Subcutaneous adipose tissue (tissue), 4 donors: ENCODE data around the gene SSR4. TPM values are rescaled to one million over a fixed set of nuclear protein-coding genes. Genes with fewer than 3 reads are reported as not detected.

Source experiments
- total RNA-seq, 4 donors: library from RNA; depleted of rRNA; stranded (reverse); fragments of >200 nt; gene quantifications; one replicate each; pipeline ENCODE4 v1.1.0, GENCODE V29; 2016
- TF ChIP-seq, protein P1 (sequence below): fragments of 450-650 bp; IDR thresholded peaks from one replicate; pipeline ENCODE4 v1.5.1; 2016; ENCODE audit warnings: low read depth, mild to moderate bottlenecking, control low read depth, antibody characterized with exemption, moderate library complexity

Gene SSR4
- total RNA-seq, 4 donors from 2014 or later, result 75.4 to 172 (median 140) TPM

DNA sequence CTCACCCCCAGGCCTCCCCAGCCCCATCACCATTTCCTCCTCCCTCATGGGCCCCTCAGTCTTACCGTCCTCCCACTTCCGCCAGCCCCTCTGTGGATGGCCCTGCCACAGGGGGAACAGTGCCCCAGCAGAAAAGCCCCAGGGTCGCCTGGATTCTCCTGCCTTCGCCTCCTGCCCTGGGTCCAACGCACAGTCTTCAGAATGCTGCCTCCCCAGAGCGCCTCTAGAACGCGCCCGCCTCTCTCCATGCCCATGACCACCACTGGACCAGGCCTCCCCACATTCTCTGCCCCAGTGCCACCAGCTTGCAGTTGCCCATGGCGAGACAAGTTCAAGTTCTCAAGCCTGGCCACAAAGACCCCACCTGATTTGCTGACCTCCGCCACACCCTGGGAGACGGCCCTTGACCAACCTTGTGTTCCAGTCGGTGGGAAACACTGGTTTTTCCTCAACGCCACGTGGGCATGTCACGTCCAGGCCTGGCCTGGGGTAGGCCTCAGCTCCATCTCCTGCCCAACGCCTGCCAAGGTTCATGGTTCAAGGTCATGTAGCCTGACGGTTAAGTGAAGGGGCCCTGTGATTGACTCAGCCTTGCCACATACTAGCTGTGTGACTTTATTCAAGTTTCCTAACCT is 31.1 kb upstream of the SSR4 start:
- TF ChIP-seq, protein P1, sequence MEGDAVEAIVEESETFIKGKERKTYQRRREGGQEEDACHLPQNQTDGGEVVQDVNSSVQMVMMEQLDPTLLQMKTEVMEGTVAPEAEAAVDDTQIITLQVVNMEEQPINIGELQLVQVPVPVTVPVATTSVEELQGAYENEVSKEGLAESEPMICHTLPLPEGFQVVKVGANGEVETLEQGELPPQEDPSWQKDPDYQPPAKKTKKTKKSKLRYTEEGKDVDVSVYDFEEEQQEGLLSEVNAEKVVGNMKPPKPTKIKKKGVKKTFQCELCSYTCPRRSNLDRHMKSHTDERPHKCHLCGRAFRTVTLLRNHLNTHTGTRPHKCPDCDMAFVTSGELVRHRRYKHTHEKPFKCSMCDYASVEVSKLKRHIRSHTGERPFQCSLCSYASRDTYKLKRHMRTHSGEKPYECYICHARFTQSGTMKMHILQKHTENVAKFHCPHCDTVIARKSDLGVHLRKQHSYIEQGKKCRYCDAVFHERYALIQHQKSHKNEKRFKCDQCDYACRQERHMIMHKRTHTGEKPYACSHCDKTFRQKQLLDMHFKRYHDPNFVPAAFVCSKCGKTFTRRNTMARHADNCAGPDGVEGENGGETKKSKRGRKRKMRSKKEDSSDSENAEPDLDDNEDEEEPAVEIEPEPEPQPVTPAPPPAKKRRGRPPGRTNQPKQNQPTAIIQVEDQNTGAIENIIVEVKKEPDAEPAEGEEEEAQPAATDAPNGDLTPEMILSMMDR, result no peak

GRCh38 chrX:153763989-153764755 is 30.3 kb upstream of the SSR4 start, which contains the start of gene PLXNB3:
Gene PLXNB3 (plus strand): TSS chrX:153764249. CDS start chrX:153765536, 1,287 bp downstream.
- TF ChIP-seq, protein P1, result no peak

GRCh38 chrX:153764786-153765137 is 29.7 kb upstream of the SSR4 start:
- TF ChIP-seq, protein P1, result no peak

DNA sequence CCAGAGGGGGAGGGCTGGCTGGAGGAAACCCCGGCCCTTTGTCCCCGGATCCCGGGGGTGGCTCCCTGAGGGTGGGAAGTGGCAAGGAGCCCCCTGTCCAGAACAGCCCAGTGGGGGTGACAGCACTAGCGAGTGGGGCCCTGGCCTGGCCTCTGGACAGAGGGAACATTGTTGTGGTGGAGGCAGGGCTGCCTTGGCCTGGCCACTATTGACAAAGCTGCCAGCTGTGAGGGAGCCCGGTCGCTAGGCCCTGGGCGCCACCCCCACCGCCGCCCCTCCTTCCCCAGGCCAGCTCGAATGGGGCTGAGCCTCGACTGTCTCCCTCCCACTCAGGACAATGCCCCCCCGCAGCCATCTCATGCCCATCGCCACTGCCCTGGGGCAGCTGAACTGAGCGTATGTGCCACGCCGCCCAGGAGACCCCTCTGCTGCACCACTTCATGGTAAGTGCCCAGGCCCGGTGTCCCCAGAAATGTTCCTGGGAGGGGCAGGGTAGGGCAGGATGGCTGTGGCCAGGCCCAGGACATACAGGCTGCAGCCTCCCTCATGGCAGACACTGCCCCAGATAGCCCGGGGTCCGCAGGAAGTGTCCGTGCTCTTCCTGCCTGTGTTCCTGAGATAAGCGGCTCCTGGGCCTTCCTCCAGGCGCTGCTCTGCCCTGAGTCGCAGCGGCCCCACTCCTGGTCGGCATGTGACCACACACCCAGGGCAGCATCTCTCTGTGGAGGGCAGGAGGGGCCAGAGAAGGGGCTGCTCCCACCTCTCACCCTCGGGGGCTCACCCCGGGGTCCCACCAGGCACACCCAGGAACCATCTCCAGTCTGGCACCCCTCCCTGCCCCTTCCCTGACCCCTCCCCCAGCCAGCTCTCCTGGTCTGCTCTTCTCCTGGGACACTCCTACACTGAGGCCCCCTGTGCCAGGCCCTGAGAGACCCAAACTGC is 29.1 kb upstream of the SSR4 start:
- TF ChIP-seq, protein P1, result no peak

DNA sequence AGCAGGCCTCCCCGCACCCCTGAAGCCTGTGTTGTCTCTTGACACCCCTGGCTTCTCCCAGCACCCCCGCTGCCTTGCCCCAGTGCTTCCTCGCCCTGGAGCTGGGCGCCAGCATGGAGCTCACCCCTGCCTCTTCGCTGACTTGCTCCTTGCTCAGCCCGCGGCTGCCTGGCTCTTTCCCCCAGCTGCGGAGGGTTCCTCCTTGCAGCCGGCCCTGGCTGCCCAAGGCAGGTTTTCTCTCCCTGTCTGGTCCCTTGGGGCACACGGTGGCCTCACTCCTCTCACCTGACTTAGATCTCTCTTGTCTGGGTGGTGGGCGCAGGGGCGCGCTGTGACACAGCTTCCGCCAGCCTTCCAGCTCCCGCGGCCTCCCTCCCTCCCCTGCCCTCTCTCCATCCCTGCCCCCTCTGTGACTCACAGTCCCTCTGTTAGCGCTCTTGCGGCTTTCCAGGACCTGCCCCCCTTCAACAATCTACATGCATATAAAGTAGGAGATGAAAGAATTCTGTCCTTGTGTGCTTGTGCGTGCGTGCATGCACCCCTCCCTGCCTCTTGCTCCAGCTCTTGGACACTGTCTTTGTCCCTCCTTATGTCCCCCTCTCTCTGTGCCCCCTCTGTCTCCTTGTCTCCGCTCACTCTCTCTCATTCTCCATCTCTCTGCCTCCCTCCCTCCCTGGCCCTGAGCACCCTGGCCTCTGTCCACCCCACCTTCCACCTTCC is 28.2 kb upstream of the SSR4 start:
- TF ChIP-seq, protein P1, result no peak

GRCh38 chrX:153766871-153767673 is 27.4 kb upstream of the SSR4 start:
- TF ChIP-seq, protein P1, result no peak
